Fibroblast of the conjunctiva (primary cell): ENCODE data around the gene PACS2.

Experiments
- DNase-seq: peaks from one replicate; pipeline ENCODE4 v3.0.0-alpha.2; 2010; ENCODE audit warnings: low read depth

PACS2 gene

DNA sequence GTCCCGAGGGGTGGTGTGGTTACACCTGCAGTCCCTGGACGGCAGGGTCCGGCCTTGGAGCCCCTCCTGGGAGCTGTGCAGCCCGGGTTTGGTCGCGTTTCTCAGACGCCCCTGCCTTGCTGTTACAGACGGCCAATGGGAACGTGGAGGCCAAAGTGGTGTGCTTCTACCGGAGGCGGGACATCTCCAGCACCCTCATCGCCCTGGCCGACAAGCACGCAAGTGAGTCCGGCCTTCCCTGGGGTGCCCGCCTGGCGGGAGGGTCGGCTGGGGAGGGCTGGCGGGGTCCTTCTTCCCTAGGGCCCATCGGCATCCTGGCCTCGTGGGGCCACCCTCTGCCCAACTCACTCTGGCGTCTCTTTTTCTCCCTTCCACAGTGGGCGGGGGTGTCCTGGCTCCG is 130.7 kb downstream of the PACS2 start:
- no peak for DNase-seq

DNA sequence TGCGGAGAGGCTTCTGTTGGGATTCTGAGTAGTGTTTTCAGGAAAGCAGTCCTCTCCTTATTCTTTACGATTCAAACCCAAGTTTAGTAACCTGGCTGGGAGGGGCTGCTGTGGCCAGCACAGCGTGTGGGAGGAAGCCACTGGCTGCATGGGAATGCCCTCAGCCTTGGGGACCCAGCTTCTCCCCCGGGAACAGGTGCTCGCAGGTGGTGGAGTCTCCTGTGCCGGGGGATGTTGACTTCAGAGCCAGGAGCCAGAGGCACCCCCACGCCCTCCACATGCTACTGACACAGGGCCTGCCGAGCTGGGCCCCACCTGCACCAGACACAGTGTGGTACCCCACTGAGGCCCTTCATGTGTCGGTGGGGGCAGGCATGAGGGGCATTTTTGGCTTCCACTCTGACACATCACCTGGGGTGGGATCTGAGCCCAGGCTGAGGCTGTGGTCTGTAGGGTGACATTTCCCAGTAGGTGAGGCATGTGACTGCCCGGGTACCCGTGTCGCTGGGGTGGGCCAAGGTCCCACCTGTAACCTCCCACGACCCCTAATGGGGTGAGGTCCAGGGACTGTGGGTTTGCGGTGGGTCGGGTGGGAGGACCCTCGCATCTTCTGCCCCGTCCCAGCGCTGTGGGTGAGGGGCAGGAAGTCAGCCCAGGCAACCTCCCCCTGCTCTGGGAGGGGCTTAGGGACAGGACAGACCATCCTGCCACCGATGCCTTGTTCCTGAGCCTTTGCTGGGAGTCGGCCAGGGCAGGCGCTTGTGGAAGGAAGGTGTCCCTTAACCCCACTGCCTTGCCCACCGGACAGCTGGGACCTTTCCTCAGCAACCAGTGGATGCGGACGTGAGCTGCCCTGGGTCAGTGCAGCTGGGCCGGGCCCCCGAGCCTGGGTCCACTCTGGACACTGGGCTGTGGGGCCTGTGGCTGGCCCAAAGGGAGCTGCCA is 131.6 kb downstream of the PACS2 start:
- DNase-seq = no peak

DNA sequence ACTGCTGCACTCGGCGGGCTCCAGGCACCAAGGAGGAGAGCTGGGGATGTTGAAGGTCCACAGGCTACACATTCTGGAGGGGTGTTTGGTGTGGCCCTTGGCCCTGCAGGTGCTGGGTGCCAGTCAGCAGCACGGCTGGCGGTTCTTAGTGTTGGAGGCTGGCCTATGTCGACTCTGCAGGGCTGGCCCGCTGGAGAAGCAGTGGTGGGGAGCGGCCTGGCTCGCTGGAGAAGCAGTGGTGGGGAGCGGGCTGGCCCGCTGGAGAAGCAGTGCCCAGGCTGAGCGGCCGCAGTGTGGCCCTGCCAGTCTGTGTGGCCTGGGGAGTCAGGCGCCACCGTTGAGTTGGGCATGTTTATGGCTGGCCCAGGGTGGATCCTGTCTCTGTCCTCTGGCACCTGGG is 132.4 kb downstream of the PACS2 start:
- no peak for DNase-seq
